GM10266 (cell line): ENCODE data around the gene E2F4.

Experiments
- DNase-seq: peaks from one replicate; pipeline ENCODE4 v3.0.0; 2012; ENCODE audit errors: extremely low spot score
- CTCF ChIP-seq: IDR thresholded peaks from 2 replicates; pipeline ENCODE4 v1.5.1; 2012; ENCODE audit warnings: mild to moderate bottlenecking, low read depth; ENCODE audit not compliant: control insufficient read depth, insufficient read depth; ENCODE audit errors: missing control alignments

The E2F4 gene

GRCh38 chr16:67184995-67185650 lies 6.8 kb upstream of the E2F4 start:
- DNase-seq: peak; percentile 88
- peak; percentile 89 for TF ChIP-seq CTCF

- DNase-seq: no peak
- no peak for TF ChIP-seq CTCF
Measured at GRCh38 chr16:67185651-67186134, 6.3 kb upstream of the E2F4 start.

GRCh38 chr16:67186550-67186950 lies 5.4 kb upstream of the E2F4 start:
- DNase-seq: no peak
- no peak for TF ChIP-seq CTCF

GRCh38 chr16:67187175-67187890 lies 4.6 kb upstream of the E2F4 start:
- TF ChIP-seq CTCF: no peak
- DNase-seq: no peak

- TF ChIP-seq CTCF: no peak
Measured at GRCh38 chr16:67188323-67188722, 3.6 kb upstream of the E2F4 start.

GRCh38 chr16:67188798-67189197 lies 3.2 kb upstream of the E2F4 start:
- DNase-seq: no peak
- no peak for TF ChIP-seq CTCF

More at GRCh38 chr16:67188323-67188722, 3.6 kb upstream of the E2F4 start:
- DNase-seq: no peak

- TF ChIP-seq CTCF: no peak
- no peak for DNase-seq
Measured at GRCh38 chr16:67190041-67190440, 1.9 kb upstream of the E2F4 start, which contains the start of gene EXOC3L1. Gene EXOC3L1 (minus strand): TSS chr16:67190136. CDS start chr16:67189676, 460 bp downstream.
